Caco-2 (cell line): ENCODE measurements around the gene HOMER2. TPM values are rescaled to one million over a fixed set of nuclear protein-coding genes. Genes with fewer than 3 reads are reported as not detected.

ENCODE experiments used
- BruUV-seq: library from RNA; stranded (reverse); fragments of 400-500 nt; replicated peaks from 2 replicates; lab custom pipeline; 2021; lab: Mats Ljungman, UMichigan
- CTCF ChIA-PET: fragments of 300-600 bp; sonication (Branson Sonifier 250); formaldehyde crosslinking; loops from one replicate; lab custom pipeline; 2022; ENCODE audit warnings: antibody characterized with exemption; lab: Charles Lee
- POLR2A ChIA-PET: fragments of 300-600 bp; sonication (Branson Sonifier 250); formaldehyde crosslinking; loops from one replicate; lab custom pipeline; 2022; ENCODE audit warnings: antibody characterized with exemption; lab: Charles Lee
- DNase-seq, 2 experiments: peaks; one replicate each; pipeline versions ENCODE4 v3.0.0 to v3.0.0-alpha.2; 2020 to 2022
- H3K27me3 ChIP-seq: replicated peaks from 2 replicates; pipeline ENCODE4 v1.6.0; 2011; ENCODE audit warnings: low read length; ENCODE audit not compliant: control insufficient read depth, insufficient read depth
- H3K36me3 ChIP-seq: 2 replicates; pipeline ENCODE4 v1.5.1; 2011; ENCODE audit warnings: low read length; ENCODE audit not compliant: control insufficient read depth, insufficient read depth
- H3K4me1 ChIP-seq: fragments of 250-450 bp; sonication (Bioruptor Pico); 2 replicates; pipeline ENCODE4 v1.5.1; 2020; ENCODE audit warnings: mild to moderate bottlenecking
- H3K4me3 ChIP-seq: 2 replicates; pipeline ENCODE4 v1.5.1; 2011; ENCODE audit warnings: low read depth, mild to moderate bottlenecking, control low read depth, low read length
- H3K9me3 ChIP-seq: fragments of 250-450 bp; sonication (Bioruptor Pico); 2 replicates; pipeline ENCODE4 v1.5.1; 2020; ENCODE audit warnings: mild to moderate bottlenecking, moderate library complexity
- H3K27ac Mint-ChIP-seq: one replicate; pipeline ENCODE4 v1.8.0; 2022; ENCODE audit warnings: mixed read lengths; ENCODE audit not compliant: unreplicated experiment
- H3K27me3 Mint-ChIP-seq: one replicate; pipeline ENCODE4 v1.8.0; 2022; ENCODE audit warnings: mixed read lengths; ENCODE audit not compliant: insufficient read depth, unreplicated experiment
- H3K36me3 Mint-ChIP-seq: one replicate; pipeline ENCODE4 v1.8.0; 2022; ENCODE audit warnings: mild to moderate bottlenecking, mixed read lengths; ENCODE audit not compliant: insufficient read depth, unreplicated experiment
- H3K4me1 Mint-ChIP-seq: one replicate; pipeline ENCODE4 v1.8.0; 2022; ENCODE audit warnings: low read depth, mixed read lengths; ENCODE audit not compliant: unreplicated experiment
- H3K4me3 Mint-ChIP-seq: one replicate; pipeline ENCODE4 v1.8.0; 2022; ENCODE audit warnings: mild to moderate bottlenecking, moderate library complexity, mixed read lengths; ENCODE audit not compliant: unreplicated experiment
- H3K9me3 Mint-ChIP-seq: one replicate; pipeline ENCODE4 v1.8.0; 2022; ENCODE audit warnings: mixed read lengths; ENCODE audit not compliant: unreplicated experiment
- intact Hi-C: fragments of 100-400 bp; cut with micrococcal nuclease; formaldehyde crosslinking; loops from one replicate; pipeline ENCODE4 v1.10.0; 2022; ENCODE audit not compliant: unreplicated experiment
- total RNA-seq: library from RNA; stranded (reverse); gene quantifications from 2 replicates; pipeline ENCODE4 v1.2.3, GENCODE V29; 2022
- TF ChIP-seq, protein P1 (sequence below), 2 experiments: fragments of 200-600 bp in 1 of 2; IDR thresholded peaks; 1 replicate in 1 of 2; 2 replicates in 1 of 2; pipeline versions ENCODE4 v1.5.1 to v1.8.0; 2011 to 2022; ENCODE audit warnings: antibody characterized with exemption in 1 of 2, control low read depth in 1 of 2, inconsistent platforms in 1 of 2, low read depth in 1 of 2, low read length in 1 of 2, mild to moderate bottlenecking in 1 of 2, moderate library complexity in 1 of 2; ENCODE audit not compliant: insufficient read depth in 1 of 2, severe bottlenecking in 1 of 2, unreplicated experiment in 1 of 2

HOMER2 gene
- total RNA-seq, 1 experiment from 2014 or later = 5.5 TPM

GRCh38 chr15:82918607-82919230 lies 33.8 kb downstream of the HOMER2 start:
- Histone ChIP-seq H3K9me3 (no peaks in the 10 kb centered on the region), H3K36me3 (no peaks in the 10 kb centered on the region), H3K27me3 (no peaks in the 10 kb centered on the region), H3K4me3 (no peak overlapping the region), H3K4me1 (no peaks in the 10 kb centered on the region)
- DNase-seq = no peak
- Mint-ChIP-seq H3K9me3 (no peaks in the 10 kb centered on the region), H3K36me3 (no peaks in the 10 kb centered on the region), H3K27me3 (peaks cover 13% of the 10 kb centered on the region), H3K4me1 (no peaks in the 10 kb centered on the region), H3K27ac (no peak overlapping the region), H3K4me3 (no peak overlapping the region)
- TF ChIP-seq, protein P1, sequence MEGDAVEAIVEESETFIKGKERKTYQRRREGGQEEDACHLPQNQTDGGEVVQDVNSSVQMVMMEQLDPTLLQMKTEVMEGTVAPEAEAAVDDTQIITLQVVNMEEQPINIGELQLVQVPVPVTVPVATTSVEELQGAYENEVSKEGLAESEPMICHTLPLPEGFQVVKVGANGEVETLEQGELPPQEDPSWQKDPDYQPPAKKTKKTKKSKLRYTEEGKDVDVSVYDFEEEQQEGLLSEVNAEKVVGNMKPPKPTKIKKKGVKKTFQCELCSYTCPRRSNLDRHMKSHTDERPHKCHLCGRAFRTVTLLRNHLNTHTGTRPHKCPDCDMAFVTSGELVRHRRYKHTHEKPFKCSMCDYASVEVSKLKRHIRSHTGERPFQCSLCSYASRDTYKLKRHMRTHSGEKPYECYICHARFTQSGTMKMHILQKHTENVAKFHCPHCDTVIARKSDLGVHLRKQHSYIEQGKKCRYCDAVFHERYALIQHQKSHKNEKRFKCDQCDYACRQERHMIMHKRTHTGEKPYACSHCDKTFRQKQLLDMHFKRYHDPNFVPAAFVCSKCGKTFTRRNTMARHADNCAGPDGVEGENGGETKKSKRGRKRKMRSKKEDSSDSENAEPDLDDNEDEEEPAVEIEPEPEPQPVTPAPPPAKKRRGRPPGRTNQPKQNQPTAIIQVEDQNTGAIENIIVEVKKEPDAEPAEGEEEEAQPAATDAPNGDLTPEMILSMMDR (IDR thresholded peaks at IDR 0.05; ENCODE audit: insufficient read depth in 1 of 2, low read depth in 1 of 2, low read length in 1 of 2, severe bottlenecking in 1 of 2, unreplicated experiment in 1 of 2) = no peak
- BruUV-seq = no TSS peak
- ChIA-PET CTCF (no interaction called here), POLR2A (no interaction called here)
- intact Hi-C loops = no loop called here

GRCh38 chr15:82918162-82918561 lies 34.4 kb downstream of the HOMER2 start:
- Mint-ChIP-seq H3K27me3 (peaks cover 12% of the 10 kb centered on the region), H3K9me3 (no peaks in the 10 kb centered on the region), H3K27ac (no peak overlapping the region), H3K4me1 (no peaks in the 10 kb centered on the region), H3K4me3 (no peak overlapping the region), H3K36me3 (no peaks in the 10 kb centered on the region)
- no peaks in the 10 kb centered on the region for H3K4me1 ChIP-seq
- TF ChIP-seq, protein P1 (IDR thresholded peaks at IDR 0.05; ENCODE audit: insufficient read depth in 1 of 2, low read depth in 1 of 2, low read length in 1 of 2, severe bottlenecking in 1 of 2, unreplicated experiment in 1 of 2) = no peak
- POLR2A ChIA-PET = no interaction called here
- H3K36me3 ChIP-seq = no peaks in the 10 kb centered on the region
- CTCF ChIA-PET = no interaction called here
- no TSS peak for BruUV-seq
- intact Hi-C loops = no loop called here
- H3K4me3 ChIP-seq = no peak overlapping the region
- no peak for DNase-seq
- no peaks in the 10 kb centered on the region for H3K27me3 ChIP-seq
- no peaks in the 10 kb centered on the region for H3K9me3 ChIP-seq

DNA sequence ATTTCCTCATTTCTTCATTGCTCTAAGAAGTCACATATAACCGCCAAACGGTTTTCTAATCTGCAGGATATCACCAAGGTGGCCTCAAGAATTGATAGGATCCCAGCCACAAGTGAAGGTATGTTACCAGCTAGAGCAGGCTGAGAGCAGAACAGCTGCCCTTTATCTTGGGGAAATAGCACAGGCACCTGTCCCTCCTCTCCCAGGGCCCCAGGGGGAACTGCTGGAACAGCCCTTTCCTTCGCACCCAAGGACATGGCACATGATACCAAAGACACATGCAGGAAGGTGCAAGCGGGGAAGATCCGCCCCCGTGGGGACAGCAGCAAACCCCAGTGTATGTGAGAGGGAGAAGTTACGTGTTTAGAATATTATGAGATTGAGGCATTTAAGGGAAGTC lies 35.3 kb downstream of the HOMER2 start:
- POLR2A ChIA-PET = no interaction called here
- no peaks in the 10 kb centered on the region for H3K9me3 ChIP-seq
- BruUV-seq = no TSS peak
- intact Hi-C loops = no loop called here
- H3K36me3 ChIP-seq = no peaks in the 10 kb centered on the region
- Mint-ChIP-seq H3K4me3 (no peak overlapping the region), H3K27ac (no peak overlapping the region), H3K9me3 (no peaks in the 10 kb centered on the region), H3K4me1 (no peaks in the 10 kb centered on the region), H3K27me3 (peaks cover 9% of the 10 kb centered on the region), H3K36me3 (no peaks in the 10 kb centered on the region)
- H3K4me3 ChIP-seq = no peak overlapping the region
- TF ChIP-seq, protein P1 (IDR thresholded peaks at IDR 0.05; ENCODE audit: insufficient read depth in 1 of 2, low read depth in 1 of 2, low read length in 1 of 2, severe bottlenecking in 1 of 2, unreplicated experiment in 1 of 2) = no peak
- CTCF ChIA-PET = no interaction called here
- H3K4me1 ChIP-seq = no peaks in the 10 kb centered on the region
- no peak for DNase-seq
- H3K27me3 ChIP-seq = no peaks in the 10 kb centered on the region
